Mucosa of descending colon (tissue), 3 donors: Measurements from ENCODE around the gene GATA5. TPM values are rescaled to one million over a fixed set of nuclear protein-coding genes. Genes with fewer than 3 reads are reported as not detected.

Source experiments
- ATAC-seq: fragments of 200-7000 bp; cut with Tn5 transposase; one replicate; pipeline ENCODE4 v1.9.1; 2020; ENCODE audit warnings: mild to moderate bottlenecking, moderate library complexity
- DNase-seq, 3 donors: peaks; one replicate each; pipeline ENCODE4 v3.0.0-alpha.2; 2020
- H3K36me3 ChIP-seq: fragments of 200-600 bp; one replicate; pipeline ENCODE4 v1.8.0; 2021; ENCODE audit warnings: low read depth, mild to moderate bottlenecking
- H3K4me1 ChIP-seq: fragments of 200-600 bp; one replicate; pipeline ENCODE4 v1.8.0; 2021; ENCODE audit warnings: low read depth, mild to moderate bottlenecking
- H3K4me3 ChIP-seq: fragments of 200-600 bp; one replicate; pipeline ENCODE4 v1.8.0; 2021; ENCODE audit warnings: mild to moderate bottlenecking
- H3K9me3 ChIP-seq: fragments of 200-600 bp; one replicate; pipeline ENCODE4 v1.8.0; 2021; ENCODE audit warnings: mild to moderate bottlenecking
- intact Hi-C, 2 donors: fragments of 100-400 bp; cut with DNase I in 1 of 2; cut with micrococcal nuclease in 1 of 2; formaldehyde crosslinking; loops; one replicate each; pipeline versions ENCODE4 v1.11.0 to v1.11.1; 2022; cut with DNase I, micrococcal nuclease
- total RNA-seq, 3 donors: library from RNA; stranded (reverse); fragmentation: NEBNext Ultra II Directional in 2 of 3; extraction: Animal tissue kit (Norgen Biotek cat#: 25700) in 2 of 3; gene quantifications; one replicate each; pipeline versions ENCODE4 v1.2.1 to v1.2.4, GENCODE V29; 2021 to 2023
- TF ChIP-seq, protein P1 (sequence below): fragments of 200-600 bp; IDR thresholded peaks from one replicate; pipeline ENCODE4 v1.8.0; 2022; ENCODE audit warnings: antibody characterized with exemption, mild to moderate bottlenecking
- donor health status: DM: no; HTN: no; CAD: no; lungs with moderate emphysema.
- donor health status: DM: no; HTN: no; CAD: no.
- donor health status: DM: no; HTN: yes; CAD: no.

The GATA5 gene
- total RNA-seq, 3 donors from 2014 or later: 0.14 to 0.22 TPM; not detected in 1

DNA sequence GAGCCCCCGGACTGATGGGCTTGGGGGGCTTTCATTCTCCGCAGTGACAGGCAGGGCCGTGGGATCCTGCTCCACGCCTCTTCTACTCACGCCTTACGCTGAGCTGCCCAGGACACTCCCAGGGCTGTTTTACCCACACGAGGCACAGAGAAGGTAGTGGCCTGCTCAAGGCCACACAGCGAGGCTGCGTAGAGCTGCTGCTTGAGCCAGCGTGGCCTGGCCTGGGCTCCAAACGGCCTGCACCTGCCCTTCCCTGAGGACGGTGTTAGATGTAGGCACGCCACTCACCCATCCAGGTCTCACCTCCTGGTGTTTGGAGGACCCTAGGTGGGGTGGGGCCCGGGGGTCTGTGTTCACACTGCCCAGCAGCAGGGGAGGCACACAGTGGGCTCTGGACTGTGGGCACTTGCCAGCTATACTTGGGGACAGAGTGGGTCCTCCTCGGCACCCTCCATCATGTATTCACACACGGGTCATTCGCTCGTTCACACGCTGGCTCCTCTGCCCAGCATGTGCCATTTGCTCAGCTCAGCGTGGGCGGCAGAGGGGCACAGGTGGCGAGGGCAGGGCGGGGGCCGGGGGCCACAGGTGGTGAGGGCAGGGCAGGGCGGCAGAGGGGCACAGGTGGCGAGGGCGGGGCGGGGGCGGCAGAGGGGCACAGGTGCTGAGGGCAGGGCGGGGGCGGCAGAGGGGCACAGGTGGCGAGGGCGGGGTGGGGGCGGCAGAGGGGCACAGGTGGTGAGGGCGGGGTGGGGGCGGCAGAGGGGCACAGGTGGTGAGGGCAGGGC is 30.0 kb downstream of the GATA5 start:
- Histone ChIP-seq H3K4me3 (no peak overlapping the region), H3K36me3 (no peaks in the 10 kb centered on the region), H3K9me3 (no peaks in the 10 kb centered on the region), H3K4me1 (peaks cover 5% of the 10 kb centered on the region)
- DNase-seq (no peak), ATAC-seq (peak; percentile 14)
- intact Hi-C loops: no loop called here
- TF ChIP-seq, protein P1, sequence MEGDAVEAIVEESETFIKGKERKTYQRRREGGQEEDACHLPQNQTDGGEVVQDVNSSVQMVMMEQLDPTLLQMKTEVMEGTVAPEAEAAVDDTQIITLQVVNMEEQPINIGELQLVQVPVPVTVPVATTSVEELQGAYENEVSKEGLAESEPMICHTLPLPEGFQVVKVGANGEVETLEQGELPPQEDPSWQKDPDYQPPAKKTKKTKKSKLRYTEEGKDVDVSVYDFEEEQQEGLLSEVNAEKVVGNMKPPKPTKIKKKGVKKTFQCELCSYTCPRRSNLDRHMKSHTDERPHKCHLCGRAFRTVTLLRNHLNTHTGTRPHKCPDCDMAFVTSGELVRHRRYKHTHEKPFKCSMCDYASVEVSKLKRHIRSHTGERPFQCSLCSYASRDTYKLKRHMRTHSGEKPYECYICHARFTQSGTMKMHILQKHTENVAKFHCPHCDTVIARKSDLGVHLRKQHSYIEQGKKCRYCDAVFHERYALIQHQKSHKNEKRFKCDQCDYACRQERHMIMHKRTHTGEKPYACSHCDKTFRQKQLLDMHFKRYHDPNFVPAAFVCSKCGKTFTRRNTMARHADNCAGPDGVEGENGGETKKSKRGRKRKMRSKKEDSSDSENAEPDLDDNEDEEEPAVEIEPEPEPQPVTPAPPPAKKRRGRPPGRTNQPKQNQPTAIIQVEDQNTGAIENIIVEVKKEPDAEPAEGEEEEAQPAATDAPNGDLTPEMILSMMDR: no peak

DNA sequence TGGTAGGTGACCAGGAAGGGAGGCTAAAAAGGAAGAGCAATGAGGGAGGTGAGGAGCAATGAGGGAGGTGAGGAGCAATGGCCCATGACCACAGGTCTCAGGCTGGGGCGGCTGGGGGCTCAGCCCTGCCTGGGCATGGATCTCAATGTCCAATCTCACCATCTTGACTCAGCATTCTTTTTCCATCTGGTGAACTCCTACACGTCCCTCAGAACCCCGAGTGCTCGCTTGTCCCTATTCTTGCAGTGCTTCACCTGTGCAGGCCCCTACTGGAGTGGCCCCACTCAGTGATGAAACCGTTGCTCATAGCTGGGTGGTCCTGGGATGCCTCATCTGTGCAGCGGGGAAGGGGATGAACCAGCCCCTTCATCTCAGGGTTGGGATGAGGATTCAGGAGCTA is 31.5 kb downstream of the GATA5 start:
- TF ChIP-seq, protein P1: no peak
- H3K9me3 ChIP-seq: no peaks in the 10 kb centered on the region
- no peak overlapping the region for H3K4me3 ChIP-seq
- DNase-seq (no peak), ATAC-seq (no peak)
- H3K36me3 ChIP-seq: no peaks in the 10 kb centered on the region
- intact Hi-C loops: no loop called here
- H3K4me1 ChIP-seq: no peaks in the 10 kb centered on the region

DNA sequence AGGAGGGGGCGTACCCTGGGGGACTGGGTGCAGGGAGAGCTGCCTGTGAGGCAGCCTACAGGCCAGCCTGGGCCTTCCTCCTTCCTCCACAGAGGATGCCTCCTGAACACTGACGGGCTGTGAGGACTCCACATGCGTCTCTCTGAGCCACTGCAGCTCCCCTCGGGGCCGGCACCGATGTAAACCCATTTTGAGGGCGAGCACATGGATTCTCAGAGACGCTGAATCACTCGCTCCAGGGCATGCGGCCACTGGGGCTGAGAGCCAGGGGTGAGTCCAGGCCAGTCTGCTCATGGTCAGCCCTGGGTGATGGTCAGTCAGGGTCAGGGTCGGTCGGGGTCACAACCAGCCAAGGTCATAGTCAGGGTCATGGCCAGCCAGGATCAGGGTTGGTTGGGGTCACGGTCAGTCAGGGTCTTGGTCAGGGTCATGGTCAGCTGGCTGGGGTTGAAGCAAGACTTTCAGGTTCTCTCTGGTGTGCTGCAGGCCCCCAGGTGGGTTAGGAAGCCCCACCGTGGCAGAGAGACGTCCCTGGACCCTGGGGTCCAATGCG is 33.7 kb downstream of the GATA5 start:
- Histone ChIP-seq H3K4me3 (no peak overlapping the region), H3K9me3 (no peaks in the 10 kb centered on the region), H3K36me3 (no peaks in the 10 kb centered on the region), H3K4me1 (no peaks in the 10 kb centered on the region)
- TF ChIP-seq, protein P1: no peak
- no peak for ATAC-seq
- intact Hi-C loops: no loop called here
- DNase-seq: no peak

DNA sequence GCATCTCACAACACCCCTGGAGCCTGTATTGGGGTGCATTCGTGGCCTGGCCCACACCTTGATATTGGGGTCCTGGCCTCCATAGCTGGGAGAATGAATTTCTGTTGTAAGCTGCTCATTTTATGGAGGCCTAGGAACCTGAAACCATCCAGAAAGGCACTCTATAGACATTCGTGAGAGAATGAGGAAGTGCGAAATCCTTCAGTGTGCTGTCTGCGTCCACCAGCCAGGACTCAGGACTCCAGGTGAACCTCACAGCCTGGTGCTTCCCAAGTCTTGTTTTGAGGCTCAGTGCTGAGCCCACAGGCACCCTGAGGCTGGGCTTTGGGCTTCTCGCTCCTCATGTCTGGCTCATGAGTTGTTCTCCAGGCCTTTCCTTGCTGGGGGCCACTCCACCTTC is 36.6 kb downstream of the GATA5 start:
- no peak overlapping the region for H3K4me3 ChIP-seq
- no peak for DNase-seq
- H3K4me1 ChIP-seq: peaks cover 2% of the 10 kb centered on the region
- no peaks in the 10 kb centered on the region for H3K36me3 ChIP-seq
- H3K9me3 ChIP-seq: no peaks in the 10 kb centered on the region
- TF ChIP-seq, protein P1: no peak
- intact Hi-C loops: no loop called here
- ATAC-seq: no peak

DNA sequence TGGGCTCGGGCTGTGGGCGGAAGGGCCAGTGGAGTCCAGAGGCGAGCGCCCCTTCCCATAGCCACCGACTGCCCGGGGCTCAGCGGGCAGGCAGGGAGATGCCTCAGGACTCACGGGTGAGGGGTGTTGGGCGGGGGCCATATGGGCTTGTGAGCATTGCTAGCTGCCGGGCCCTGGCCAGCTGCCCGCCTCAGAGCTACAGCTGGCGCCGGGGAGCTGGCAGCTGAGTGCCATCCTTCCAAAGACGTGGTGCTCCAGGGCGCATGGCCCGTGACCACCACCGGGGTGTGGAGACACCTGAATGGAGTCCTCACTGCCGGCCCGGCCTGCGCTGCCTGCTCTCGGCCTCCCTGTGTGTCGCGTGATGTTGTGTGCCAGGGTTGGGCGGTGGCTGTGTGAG is 37.9 kb downstream of the GATA5 start:
- intact Hi-C loops: no loop called here
- no peak overlapping the region for H3K4me3 ChIP-seq
- H3K9me3 ChIP-seq: no peaks in the 10 kb centered on the region
- no peaks in the 10 kb centered on the region for H3K36me3 ChIP-seq
- TF ChIP-seq, protein P1: no peak
- ATAC-seq (no peak), DNase-seq (no peak)
- H3K4me1 ChIP-seq: peaks cover 11% of the 10 kb centered on the region
